Astrocyte of the spinal cord (primary cell): ENCODE data around the gene SNX22.

Source experiments
- DNase-seq: peaks from one replicate; pipeline ENCODE4 v3.0.0; 2011; ENCODE audit warnings: low read depth, low spot score
- H3K4me3 ChIP-seq: 2 replicates; pipeline ENCODE4 v1.5.1; 2011; ENCODE audit warnings: low read depth, mild to moderate bottlenecking, low read length, moderate library complexity
- in situ Hi-C: cut with HindIII; loops from 2 replicates; pipeline ENCODE4 v1.10.0; 2017; ENCODE audit warnings: low sequenced_read_pairs
- TF ChIP-seq, protein P1 (sequence below): IDR thresholded peaks from 2 replicates; pipeline ENCODE4 v1.5.1; 2012; ENCODE audit warnings: low read depth, mild to moderate bottlenecking, low read length, inconsistent platforms

SNX22 gene

DNA sequence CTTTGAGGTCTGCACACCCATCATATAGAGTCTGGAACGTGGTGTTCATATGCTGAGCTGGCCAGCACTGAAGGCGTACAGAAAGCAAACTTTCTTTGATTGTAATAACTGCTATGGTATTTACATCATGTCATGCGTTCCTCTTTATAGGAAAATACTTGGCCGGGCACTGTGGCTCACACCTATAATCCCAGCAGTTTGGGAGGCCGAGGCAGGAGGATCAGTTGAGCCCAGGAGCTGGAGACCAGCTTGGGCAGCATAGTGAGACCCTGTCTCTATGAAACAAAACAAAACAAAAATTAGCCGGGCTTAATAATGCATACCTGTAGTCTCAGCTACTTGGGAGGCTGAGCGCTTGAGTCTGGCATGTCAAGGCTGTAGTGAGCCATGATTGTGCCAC lies 3.4 kb upstream of the SNX22 start:
- in situ Hi-C loops: no loop called here
- TF ChIP-seq, protein P1, sequence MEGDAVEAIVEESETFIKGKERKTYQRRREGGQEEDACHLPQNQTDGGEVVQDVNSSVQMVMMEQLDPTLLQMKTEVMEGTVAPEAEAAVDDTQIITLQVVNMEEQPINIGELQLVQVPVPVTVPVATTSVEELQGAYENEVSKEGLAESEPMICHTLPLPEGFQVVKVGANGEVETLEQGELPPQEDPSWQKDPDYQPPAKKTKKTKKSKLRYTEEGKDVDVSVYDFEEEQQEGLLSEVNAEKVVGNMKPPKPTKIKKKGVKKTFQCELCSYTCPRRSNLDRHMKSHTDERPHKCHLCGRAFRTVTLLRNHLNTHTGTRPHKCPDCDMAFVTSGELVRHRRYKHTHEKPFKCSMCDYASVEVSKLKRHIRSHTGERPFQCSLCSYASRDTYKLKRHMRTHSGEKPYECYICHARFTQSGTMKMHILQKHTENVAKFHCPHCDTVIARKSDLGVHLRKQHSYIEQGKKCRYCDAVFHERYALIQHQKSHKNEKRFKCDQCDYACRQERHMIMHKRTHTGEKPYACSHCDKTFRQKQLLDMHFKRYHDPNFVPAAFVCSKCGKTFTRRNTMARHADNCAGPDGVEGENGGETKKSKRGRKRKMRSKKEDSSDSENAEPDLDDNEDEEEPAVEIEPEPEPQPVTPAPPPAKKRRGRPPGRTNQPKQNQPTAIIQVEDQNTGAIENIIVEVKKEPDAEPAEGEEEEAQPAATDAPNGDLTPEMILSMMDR: no peak
- H3K4me3 ChIP-seq: no peak overlapping the region
- DNase-seq: no peak

DNA sequence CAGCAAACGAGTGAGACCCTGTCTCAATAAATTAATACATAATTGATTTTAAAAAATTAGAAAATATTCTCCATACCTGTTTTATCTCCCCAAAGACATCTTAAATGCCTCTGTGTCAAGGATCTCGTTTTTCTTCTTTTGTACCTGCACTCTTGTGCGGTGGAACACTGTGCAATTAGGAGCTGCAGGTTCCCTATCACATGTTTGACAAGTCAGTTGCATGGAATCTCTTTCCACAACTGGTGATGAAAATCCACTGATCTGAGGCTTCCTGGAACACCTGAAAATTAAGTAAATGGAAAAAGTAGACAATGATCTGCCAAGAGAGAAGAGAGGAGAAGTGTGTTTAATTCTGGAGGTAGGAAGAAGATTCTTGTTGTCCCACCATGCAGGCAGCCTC lies 3.0 kb upstream of the SNX22 start:
- no peak for DNase-seq
- in situ Hi-C loops: no loop called here
- TF ChIP-seq, protein P1: no peak
- no peak overlapping the region for H3K4me3 ChIP-seq

GRCh38 chr15:64149424-64149823 lies 2.1 kb upstream of the SNX22 start:
- no peak for DNase-seq
- TF ChIP-seq, protein P1: peak; percentile 23
- in situ Hi-C loops: no loop called here
- no peak overlapping the region for H3K4me3 ChIP-seq

DNA sequence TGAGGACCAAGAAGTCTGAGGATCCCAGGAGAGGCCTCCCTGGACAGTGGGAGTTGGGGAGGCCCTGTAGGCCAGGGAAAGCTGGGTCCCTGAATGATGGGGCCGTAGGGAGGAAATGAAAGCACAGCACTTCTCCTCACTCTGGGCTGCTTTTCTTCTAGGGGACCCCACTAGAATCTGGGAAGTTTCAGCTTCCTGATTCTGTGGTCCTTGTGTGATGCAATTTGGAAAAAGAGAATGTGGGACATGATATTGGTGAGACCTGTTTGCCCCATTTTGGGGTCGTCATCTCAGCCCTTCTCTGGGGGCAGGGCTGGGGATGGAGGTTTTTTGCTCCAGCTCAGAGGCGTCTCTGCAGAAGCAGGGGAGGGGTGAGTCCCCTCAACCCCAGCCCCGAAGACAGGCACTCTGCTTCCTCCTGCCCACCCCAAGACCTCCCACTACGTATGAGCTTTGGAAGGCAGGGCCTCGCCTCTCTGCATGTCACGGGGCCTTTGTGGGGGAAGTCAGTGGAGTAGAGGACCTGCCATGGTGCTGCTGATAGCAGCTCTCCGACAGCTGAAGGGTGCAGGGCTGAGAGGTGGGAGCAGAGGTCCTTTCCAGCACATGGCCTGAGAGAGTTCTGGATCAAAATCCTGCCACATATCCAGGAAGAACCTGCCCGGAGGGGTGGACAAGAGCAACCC lies 1.5 kb upstream of the SNX22 start:
- no peak overlapping the region for H3K4me3 ChIP-seq
- in situ Hi-C loops: no loop called here
- TF ChIP-seq, protein P1: no peak
- DNase-seq: no peak

DNA sequence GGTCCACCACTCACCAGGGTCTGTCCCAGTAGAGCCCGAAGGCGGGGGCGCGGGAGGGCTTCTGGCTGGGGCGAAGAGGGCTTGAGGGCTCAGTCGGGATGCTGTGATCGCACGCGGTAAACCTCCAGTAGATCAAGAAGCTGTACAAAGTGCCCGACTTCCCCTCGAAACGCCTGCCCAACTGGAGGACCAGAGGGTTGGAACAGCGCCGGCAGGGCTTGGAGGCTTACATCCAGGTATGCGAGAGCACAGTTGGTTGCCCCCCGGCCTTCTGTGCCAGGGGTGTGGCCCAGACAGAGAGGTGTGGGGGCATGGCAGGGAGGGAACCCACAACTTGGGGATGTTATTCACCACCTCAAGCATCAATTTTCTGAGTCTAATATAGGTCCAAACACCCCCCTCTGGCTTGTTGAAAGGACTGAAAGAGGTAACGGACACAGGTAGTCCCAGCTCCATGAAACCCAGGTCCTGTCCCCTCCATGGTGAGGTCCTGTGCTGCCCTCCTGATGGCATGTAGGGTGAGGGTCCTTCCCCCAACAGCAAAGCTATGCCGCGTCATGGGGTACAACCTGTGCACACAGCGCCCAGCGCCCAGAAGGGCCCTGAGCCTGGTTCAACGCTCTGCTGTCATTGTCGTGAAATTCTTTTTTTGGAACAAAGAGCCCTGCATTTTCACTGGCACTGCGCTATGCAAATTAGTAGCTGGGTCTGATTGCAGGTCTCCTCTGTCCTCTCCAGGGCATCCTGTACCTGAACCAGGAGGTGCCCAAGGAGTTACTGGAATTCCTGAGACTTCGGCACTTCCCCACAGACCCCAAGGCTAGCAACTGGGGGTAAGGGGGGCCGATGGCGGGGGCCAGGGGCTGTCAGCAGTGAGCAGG lies 1.2 kb downstream of the SNX22 start:
- in situ Hi-C loops: no loop called here
- H3K4me3 ChIP-seq: no peak overlapping the region
- TF ChIP-seq, protein P1: no peak
- DNase-seq: no peak

- in situ Hi-C loops: no loop called here
- H3K4me3 ChIP-seq: no peak overlapping the region
- TF ChIP-seq, protein P1: peak; percentile 99
- peak; percentile 83 for DNase-seq
These were observed 2.2 kb downstream of the SNX22 start for GRCh38 chr15:64153480-64154367.
